H1 (cell line): Measurements from ENCODE around the gene FSCN2.

Experiments used
- BCL11A ChIP-seq, 2 experiments: IDR thresholded peaks; one replicate each; pipeline ENCODE4 v1.6.1; 2011; ENCODE audit warnings: low read depth in 2 of 2, low read length in 2 of 2, mild to moderate bottlenecking in 2 of 2
- CBX8 ChIP-seq: fragments of 300-800, 300-1000 bp; sonication (generic); IDR thresholded peaks from 2 replicates; pipeline ENCODE4 v1.7.1; 2016; ENCODE audit warnings: low read depth, low read length, borderline replicate concordance
- CTCF ChIP-seq, 3 experiments: IDR thresholded peaks; 1 replicate in 2 of 3; 2 replicates in 1 of 3; pipeline versions ENCODE4 v1.5.1 to v1.6.1; 2011; ENCODE audit warnings: low read length in 3 of 3, mild to moderate bottlenecking in 3 of 3, inconsistent platforms in 2 of 3, low read depth in 1 of 3, moderate library complexity in 1 of 3; ENCODE audit not compliant: insufficient read depth in 1 of 3; ENCODE audit errors: control extremely low read depth in 1 of 3
- EZH2 ChIP-seq: fragments of 200-600 bp; sonication (generic); IDR thresholded peaks from 2 replicates; pipeline ENCODE4 v1.7.1; 2012; ENCODE audit warnings: low read depth, mild to moderate bottlenecking, moderate library complexity, low read length, inconsistent platforms; ENCODE audit not compliant: severe bottlenecking
- FOSL1 ChIP-seq: IDR thresholded peaks from 2 replicates; pipeline ENCODE4 v1.6.1; 2011; ENCODE audit warnings: mild to moderate bottlenecking, low read depth, low read length, moderate library complexity; ENCODE audit not compliant: insufficient read depth
- MAFK ChIP-seq: IDR thresholded peaks from 2 replicates; pipeline ENCODE4 v1.6.1; 2012; ENCODE audit warnings: low read depth, mild to moderate bottlenecking, improper control_type of control experiment, low read length
- POLR2A ChIP-seq, 2 experiments: IDR thresholded peaks; 1 replicate in 1 of 2; 2 replicates in 1 of 2; pipeline ENCODE4 v1.6.1; 2011; ENCODE audit warnings: low read depth in 2 of 2, low read length in 2 of 2, mild to moderate bottlenecking in 2 of 2; ENCODE audit errors: control extremely low read depth in 1 of 2
- POLR2AphosphoS5 ChIP-seq: IDR thresholded peaks from 2 replicates; pipeline ENCODE4 v1.6.1; 2011; ENCODE audit warnings: low read depth, low read length
- RAD21 ChIP-seq, 2 experiments: IDR thresholded peaks in 1 of 2; conservative IDR thresholded peaks in 1 of 2; 2 replicates each; pipeline ENCODE4 v1.6.1; 2011; ENCODE audit warnings: low read depth in 2 of 2, low read length in 2 of 2, improper control_type of control experiment in 1 of 2, inconsistent platforms in 1 of 2, mild to moderate bottlenecking in 1 of 2, moderate library complexity in 1 of 2
- RXRA ChIP-seq: IDR thresholded peaks from 2 replicates; pipeline ENCODE4 v1.6.1; 2011; ENCODE audit warnings: low read depth, mild to moderate bottlenecking, low read length, moderate library complexity; ENCODE audit not compliant: insufficient read depth
- USF2 ChIP-seq: IDR thresholded peaks from 2 replicates; pipeline ENCODE4 v1.6.1; 2011; ENCODE audit warnings: low read length, improper control_type of control experiment
- YY1 ChIP-seq: IDR thresholded peaks from 2 replicates; pipeline ENCODE4 v1.6.1; 2011; ENCODE audit warnings: low read depth, mild to moderate bottlenecking, low read length

- TF ChIP-seq USF2, result no peak
- TF ChIP-seq YY1, result no peak
- TF ChIP-seq RAD21 (IDR thresholded peaks at IDR 0.05 in 1 of 2, conservative IDR thresholded peaks at IDR 0.05 in 1 of 2; ENCODE audit: low read depth in 2 of 2, low read length in 2 of 2), result no peak
- TF ChIP-seq CBX8, result no peak
- no peak for TF ChIP-seq CTCF (IDR thresholded peaks at IDR 0.05; ENCODE audit: control extremely low read depth in 1 of 3, insufficient read depth in 1 of 3, low read depth in 1 of 3, low read length in 3 of 3)
- no peak for TF ChIP-seq POLR2AphosphoS5
- no peak for TF ChIP-seq FOSL1
- no peak for TF ChIP-seq BCL11A (IDR thresholded peaks at IDR 0.05; ENCODE audit: low read depth in 2 of 2, low read length in 2 of 2)
- TF ChIP-seq MAFK, result no peak
- TF ChIP-seq POLR2A (IDR thresholded peaks at IDR 0.05; ENCODE audit: control extremely low read depth in 1 of 2, low read depth in 2 of 2, low read length in 2 of 2), result no peak
- no peak for TF ChIP-seq EZH2
- no peak for TF ChIP-seq RXRA
These were observed 38.4 kb downstream of the FSCN2 start for GRCh38 chr17:81566461-81567126.
